NCI-H526 (cell line): Measurements from ENCODE around the gene RIOK1.

Experiments used
- DNase-seq, 2 experiments: peaks; one replicate each; lab custom pipeline; 2025; lab: John Stamatoyannopoulos, UW

Gene RIOK1

DNA sequence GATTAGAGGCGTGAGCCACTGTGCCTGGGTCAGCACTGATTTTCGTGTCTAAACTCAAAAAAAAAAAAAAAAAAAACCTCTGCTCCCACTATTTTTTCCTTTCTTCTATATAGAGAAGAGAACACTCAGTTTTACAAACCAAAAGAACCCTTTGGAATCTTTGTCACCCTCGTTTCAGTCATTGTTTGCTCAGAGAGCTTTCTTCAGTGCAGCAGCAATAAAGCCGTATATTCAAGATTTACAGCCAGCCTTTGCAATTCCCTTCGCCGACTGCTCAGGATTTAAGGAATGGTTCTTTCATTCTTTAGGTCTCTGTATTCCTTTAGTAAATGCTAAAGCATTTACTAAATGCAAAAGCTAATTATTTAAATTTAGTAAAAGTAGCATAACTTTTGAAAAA lies 20.1 kb downstream of the RIOK1 start:
- DNase-seq, result no peak

DNA sequence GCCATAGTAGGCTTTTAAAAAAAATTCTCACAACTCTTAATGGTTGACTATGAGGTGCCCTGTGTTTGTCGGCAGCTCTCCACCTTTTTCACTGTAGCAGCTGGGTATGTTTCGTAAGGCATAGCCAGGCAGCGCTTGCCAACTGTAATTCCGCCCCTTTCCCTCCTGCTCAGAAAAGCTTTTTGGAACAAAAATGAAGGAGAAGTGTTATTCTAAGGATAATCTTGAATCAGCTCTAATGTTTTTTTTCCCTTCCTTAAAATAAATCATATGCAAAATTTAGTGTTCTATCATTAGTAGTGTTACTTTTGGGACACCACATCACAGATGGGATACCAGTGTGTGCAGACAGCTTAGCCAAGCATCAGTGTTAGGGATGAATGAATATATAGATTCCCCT lies 21.2 kb downstream of the RIOK1 start:
- DNase-seq, result no peak

DNA sequence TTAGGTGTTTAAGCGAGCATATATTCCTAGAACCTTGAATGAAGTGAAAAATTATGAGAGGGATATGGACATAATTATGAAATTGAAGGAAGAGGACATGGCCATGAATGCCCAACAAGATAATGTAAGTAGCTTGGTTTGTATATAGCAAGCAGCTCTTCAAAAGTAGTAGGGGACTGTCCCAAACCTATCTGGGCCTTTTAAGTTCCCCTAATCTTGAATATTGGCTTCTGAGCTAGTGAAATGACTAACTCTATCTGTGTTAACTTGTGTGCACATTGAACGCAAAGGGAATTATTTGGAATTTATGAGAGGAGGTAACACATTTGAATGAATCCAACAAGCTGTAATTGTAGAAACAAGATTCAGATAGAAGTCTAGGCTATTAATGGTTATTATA lies 21.7 kb downstream of the RIOK1 start:
- no peak for DNase-seq

DNA sequence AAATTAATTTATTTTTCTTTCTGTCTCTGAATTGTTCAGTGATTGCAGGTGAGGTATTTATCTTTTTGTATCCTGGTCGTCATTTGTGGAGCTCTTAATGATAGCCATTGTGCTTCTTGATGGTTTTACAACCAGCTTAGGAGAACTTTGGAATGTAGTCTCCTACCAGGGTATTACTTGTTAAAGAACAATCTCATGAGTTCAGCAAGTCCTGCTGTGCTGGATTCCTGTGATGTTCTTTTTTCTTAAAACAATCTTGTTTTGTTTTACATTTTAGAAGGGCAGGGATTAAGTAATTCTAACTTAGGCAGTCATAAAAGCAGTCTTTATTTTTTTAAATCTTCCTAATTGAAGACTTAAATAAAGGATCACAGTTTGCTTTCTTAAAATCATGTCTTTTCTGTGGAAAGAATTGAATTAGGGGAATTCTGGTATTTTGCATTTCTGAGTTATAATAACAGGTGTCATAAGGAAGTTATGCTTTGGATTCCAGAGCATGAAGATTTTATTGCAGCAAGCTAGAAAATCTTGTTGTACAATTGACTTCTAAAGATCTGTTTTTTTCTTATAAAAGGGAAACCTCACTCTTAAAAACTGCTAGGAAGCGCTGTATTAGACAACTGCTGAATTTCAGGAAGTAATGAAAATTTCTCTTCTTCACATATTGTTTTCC lies 23.7 kb downstream of the RIOK1 start:
- DNase-seq, result no peak

DNA sequence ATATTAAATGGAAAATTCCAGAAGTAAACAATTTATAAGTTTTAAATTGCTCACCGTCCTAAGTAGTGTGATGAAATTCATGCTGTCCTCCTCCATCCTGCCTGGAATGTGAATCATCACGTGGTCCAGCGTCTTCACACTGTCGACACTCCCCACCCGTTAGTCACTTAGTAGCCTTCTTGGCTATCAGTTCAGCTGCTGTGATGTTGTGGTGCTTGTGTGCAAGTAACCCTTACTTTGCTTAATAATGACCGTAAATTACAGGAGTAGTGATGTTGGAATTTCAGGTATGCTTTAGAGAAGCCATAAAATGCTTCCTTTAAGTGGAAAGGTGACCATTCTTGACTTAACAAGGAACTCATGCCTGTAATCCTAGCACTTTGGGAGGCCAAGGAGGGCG lies 25.2 kb downstream of the RIOK1 start:
- DNase-seq, result no peak

- DNase-seq, result no peak
Measured at GRCh38 chr6:7417684-7418083, 28.1 kb downstream of the RIOK1 start.

GRCh38 chr6:7418238-7418905 lies 28.8 kb downstream of the RIOK1 start:
- DNase-seq, result no peak

GRCh38 chr6:7419065-7419464 lies 29.5 kb downstream of the RIOK1 start:
- no peak for DNase-seq

GRCh38 chr6:7421066-7421465 lies 31.5 kb downstream of the RIOK1 start:
- no peak for DNase-seq

- no peak for DNase-seq
Measured at GRCh38 chr6:7424058-7424457, 34.5 kb downstream of the RIOK1 start.

GRCh38 chr6:7424967-7425807 lies 35.6 kb downstream of the RIOK1 start:
- DNase-seq, result peak in 1 of 2 experiments; percentile 63

GRCh38 chr6:7425808-7426190 lies 36.2 kb downstream of the RIOK1 start:
- DNase-seq, result no peak

GRCh38 chr6:7426447-7427169 lies 37.0 kb downstream of the RIOK1 start:
- no peak for DNase-seq

GRCh38 chr6:7431313-7431673 lies 41.7 kb downstream of the RIOK1 start:
- no peak for DNase-seq

- no peak for DNase-seq
Measured at GRCh38 chr6:7431674-7432390, 42.2 kb downstream of the RIOK1 start.

DNA sequence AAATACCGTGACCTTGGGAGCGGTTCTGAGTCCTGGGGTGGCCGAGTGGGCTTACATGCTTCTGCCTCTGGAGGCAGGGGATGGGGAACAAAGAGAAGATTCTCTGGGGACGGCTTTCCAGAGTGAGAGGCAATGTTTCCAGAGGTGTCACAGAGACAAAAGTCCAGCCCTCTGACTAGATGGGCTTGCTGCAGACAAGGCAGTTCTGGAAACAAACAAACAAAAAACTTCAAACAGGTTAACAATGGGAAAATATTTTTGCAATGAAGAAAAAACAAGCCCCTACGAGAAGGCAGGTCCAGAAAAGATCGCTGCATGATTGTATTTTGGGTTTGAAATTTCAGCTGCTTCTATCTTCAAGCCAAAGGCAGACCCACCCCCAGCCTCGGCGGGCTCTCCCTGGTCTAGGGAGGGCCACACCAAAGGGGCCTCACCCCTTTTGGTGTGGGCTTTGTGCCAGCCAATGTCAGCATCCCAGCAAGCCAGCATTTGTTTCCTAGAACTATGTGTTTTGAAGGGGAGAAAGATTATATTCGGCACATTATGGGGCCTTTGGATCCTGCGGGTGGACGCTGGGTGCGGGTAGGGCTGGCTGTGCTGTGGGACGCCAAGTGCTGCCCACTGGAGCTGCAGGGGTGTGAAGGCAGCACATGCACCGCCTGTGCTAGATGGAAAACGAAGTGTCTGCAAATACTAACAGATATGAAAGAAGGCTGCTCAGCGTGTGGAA lies 42.9 kb downstream of the RIOK1 start:
- DNase-seq, result no peak

DNA sequence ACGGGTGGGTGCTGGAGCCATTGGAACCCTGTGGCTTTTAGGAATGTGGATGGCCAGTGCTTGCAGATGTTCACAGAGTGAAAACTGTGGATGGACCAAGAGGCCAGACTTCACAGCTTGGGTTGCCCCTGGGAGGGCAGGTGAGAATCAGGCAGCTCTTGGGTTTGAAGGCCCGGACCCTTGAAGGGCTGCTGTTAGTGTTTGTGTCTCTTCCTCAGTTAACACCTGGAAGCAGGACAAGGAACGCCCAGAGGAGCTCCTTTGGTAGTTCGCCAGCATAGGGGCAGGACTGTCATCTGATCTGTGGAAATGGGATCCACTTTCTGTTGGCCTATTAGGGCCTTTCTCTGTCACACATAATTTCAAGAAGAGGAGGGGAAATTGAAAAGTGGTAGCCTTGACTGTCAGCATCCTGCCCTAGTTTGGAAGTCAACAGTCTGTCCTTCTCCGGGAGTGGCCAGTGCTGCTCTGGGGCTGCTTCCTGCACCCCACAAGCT lies 43.6 kb downstream of the RIOK1 start:
- DNase-seq, result no peak

GRCh38 chr6:7434672-7435071 lies 45.1 kb downstream of the RIOK1 start:
- DNase-seq, result no peak

DNA sequence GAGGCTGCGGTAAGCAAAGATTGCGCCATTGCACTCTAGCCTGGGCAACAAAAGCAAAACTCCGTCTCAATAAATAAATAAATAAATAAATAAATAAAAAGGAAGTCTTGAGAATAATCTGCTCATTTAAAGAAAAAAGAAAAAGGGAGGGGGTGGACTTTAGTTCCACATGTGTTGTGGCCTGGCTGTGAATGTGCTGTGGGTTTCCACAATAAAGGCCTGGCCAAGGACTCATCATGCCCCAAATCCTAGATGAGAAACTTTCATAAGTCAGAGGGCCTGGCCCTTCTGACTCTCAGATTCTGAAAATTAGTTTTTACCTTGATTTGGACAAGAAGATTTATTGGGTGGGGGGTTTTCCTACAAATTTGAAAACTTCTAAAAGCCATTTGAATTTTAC lies 48.4 kb downstream of the RIOK1 start:
- DNase-seq, result no peak

GRCh38 chr6:7439228-7439627 lies 49.6 kb downstream of the RIOK1 start:
- no peak for DNase-seq

DNA sequence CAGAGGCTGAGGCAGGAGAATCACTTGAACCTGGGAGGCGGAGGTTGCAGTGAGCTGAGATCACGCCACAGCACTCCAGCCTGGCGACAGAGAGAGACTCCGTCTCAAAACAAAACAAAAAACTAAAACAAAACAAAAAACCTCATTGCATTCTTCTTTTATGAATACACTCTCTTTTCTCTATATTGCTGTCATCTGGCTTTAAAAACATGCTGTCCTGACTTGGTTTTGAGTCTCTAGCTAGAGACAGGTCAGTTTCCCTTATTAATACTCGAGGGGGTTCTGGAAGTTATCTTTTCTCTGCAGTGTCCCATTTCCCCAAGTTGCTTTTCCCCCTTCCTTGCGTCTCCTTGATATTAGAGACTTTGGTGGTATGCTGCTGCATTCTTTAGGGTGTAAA lies 50.9 kb downstream of the RIOK1 start:
- no peak for DNase-seq
